ENCODE measurements around the gene ADCY3. TPM values are rescaled to one million over a fixed set of nuclear protein-coding genes. Genes with fewer than 3 reads are reported as not detected.

Gene ADCY3
- total RNA-seq, 4 donors from 2014 or later: 11.7 to 80.2 (median 22.6) TPM

DNA sequence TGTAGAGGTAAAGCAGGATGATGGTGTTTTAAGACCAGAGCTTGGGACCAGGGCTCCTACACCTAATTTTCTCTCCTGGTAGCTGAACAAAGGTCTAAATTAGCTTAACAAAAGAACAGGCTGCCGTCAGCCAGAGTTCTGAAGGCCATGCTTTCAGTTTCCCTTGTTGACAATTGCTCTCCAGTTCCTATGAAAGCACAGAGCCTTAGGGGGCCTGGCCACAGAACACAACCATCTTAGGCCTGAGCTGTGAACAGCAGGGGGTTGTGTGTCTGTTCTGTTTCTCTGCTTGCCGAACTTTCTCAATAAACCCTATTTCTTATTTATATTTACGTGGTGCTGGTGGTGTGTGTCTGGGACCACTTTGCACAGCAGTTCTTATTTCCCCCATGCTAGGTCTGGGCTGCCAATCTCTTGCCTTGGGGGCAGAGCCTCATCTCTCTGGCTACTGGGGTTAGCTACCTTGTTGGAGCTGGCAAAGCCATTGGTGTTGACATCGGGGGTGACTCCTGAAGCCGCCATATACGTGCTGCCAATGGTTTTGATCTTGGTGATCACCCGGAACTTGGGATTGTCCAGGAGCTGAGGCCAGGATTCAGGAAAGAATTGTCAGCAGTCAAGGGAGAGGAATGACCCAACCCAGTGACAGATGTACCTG lies 97.9 kb downstream of the ADCY3 start:
- WGBS, 2 donors (ENCODE audit: low coverage in 1 of 2): 91 to 100% methylated on average over 1 to 7 of the region's 7 CpGs
- no peak overlapping the region for H3K27ac ChIP-seq
- in situ Hi-C loops (cut with MboI; ENCODE audit: low pct_ligation_motif_present in 1 of 4, low pct_unique_long_range_greater_than_20kb in 1 of 4, low sequenced_read_pairs in 3 of 4): loop anchor here in 3 of 4 donors (5.0 to 10.0 kb wide), 2 partner anchors 407 to 415 kb away; no protein-coding TSS in a partner anchor
- intact Hi-C loops (cut with DNase I; ENCODE audit: low total_unique reads): no loop called here
- TF ChIP-seq CTCF (IDR thresholded peaks at IDR 0.05) (no peak), EP300 (IDR thresholded peaks at IDR 0.05; ENCODE audit: low read depth) (no peak), POLR2A (IDR thresholded peaks at IDR 0.05) (no peak), POLR2AphosphoS5 (IDR thresholded peaks at IDR 0.05) (no peak)
- peaks cover 0 to 8% (median 0%) of the 10 kb centered on the region in 4 donors for H3K36me3 ChIP-seq
- H3K4me3 ChIP-seq: no peak overlapping the region
- no peaks in the 10 kb centered on the region for H3K9me3 ChIP-seq
- no peak for DNase-seq
- H3K27me3 ChIP-seq: no peaks in the 10 kb centered on the region
- H3K4me1 ChIP-seq: peaks cover 0 to 2% (median 1%) of the 10 kb centered on the region in 4 donors

- Histone ChIP-seq H3K27ac (no peak overlapping the region), H3K4me3 (no peak overlapping the region), H3K9me3 (no peaks in the 10 kb centered on the region), H3K36me3 (peaks cover 0 to 8% (median 0%) of the 10 kb centered on the region in 4 donors), H3K27me3 (no peaks in the 10 kb centered on the region), H3K4me1 (no peaks in the 10 kb centered on the region)
- WGBS, 2 donors (ENCODE audit: low coverage in 1 of 2): 89% methylated on average over 14 of the region's 15 CpGs; no CpG with 5 or more reads in 1 of the 2 donors
- no peak for DNase-seq
- TF ChIP-seq EP300 (IDR thresholded peaks at IDR 0.05; ENCODE audit: low read depth): no peak
- no peak for TF ChIP-seq CTCF (IDR thresholded peaks at IDR 0.05)
- TF ChIP-seq POLR2AphosphoS5 (IDR thresholded peaks at IDR 0.05): no peak
- no peak for TF ChIP-seq POLR2A (IDR thresholded peaks at IDR 0.05)
- in situ Hi-C loops (cut with MboI; ENCODE audit: low pct_ligation_motif_present in 1 of 4, low pct_unique_long_range_greater_than_20kb in 1 of 4, low sequenced_read_pairs in 3 of 4) (loop anchor here in 3 of 4 donors (5.0 to 10.0 kb wide), 2 partner anchors 407 to 414 kb away; no protein-coding TSS in a partner anchor), intact Hi-C loops (cut with DNase I; ENCODE audit: low total_unique reads) (no loop called here)
Observed at GRCh38 chr2:24821433-24821891, 98.6 kb downstream of the ADCY3 start.

DNA sequence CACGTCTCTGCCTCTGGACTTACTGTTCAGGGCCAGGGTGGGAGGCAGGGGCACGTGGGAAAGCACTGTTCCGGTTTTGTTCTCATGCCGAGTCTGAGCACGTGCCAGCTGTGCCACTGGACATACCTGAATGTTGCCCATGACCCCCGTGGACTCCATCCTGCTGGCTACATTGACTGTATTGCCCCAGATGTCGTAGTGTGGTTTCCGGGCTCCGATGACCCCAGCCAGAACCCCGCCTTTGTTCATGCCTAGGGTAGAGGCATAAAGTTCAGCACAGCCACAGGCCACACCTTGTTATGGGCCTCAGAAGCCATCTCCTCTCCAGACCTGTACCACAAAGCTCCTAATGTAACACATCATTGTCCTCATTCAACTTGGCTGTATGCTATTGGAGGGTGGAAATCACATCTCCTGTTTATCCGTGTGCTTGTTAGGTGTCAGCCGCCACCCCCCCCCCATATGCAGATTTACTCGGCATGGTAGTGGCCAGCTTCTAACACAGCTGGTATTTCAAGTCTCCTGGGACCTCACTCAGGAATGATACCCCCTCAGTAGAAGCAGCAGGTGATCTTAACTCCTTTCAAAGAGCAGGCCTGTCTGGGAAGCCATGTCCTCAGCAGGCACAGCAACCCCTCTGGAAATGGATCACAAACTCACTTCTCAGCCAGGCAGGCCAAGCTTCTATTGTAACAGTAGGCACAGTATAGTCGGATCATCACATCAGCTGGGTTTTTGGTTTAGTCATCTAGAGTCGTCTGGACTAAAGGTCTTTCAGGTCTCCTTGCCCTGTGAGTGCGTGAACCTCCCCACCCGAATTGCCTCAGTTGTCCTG lies 99.2 kb downstream of the ADCY3 start:
- in situ Hi-C loops (cut with MboI; ENCODE audit: low pct_ligation_motif_present in 1 of 4, low pct_unique_long_range_greater_than_20kb in 1 of 4, low sequenced_read_pairs in 3 of 4): loop anchor here in 3 of 4 donors (5.0 to 10.0 kb wide), 2 partner anchors 406 to 414 kb away; no protein-coding TSS in a partner anchor
- intact Hi-C loops (cut with DNase I; ENCODE audit: low total_unique reads): no loop called here
- Histone ChIP-seq H3K27me3 (no peaks in the 10 kb centered on the region), H3K4me3 (no peak overlapping the region), H3K9me3 (no peaks in the 10 kb centered on the region), H3K4me1 (no peaks in the 10 kb centered on the region), H3K36me3 (peaks cover 0 to 8% (median 0%) of the 10 kb centered on the region in 4 donors), H3K27ac (no peak overlapping the region)
- no peak for TF ChIP-seq EP300 (IDR thresholded peaks at IDR 0.05; ENCODE audit: low read depth)
- TF ChIP-seq POLR2A (IDR thresholded peaks at IDR 0.05): no peak
- no peak for TF ChIP-seq POLR2AphosphoS5 (IDR thresholded peaks at IDR 0.05)
- no peak for TF ChIP-seq CTCF (IDR thresholded peaks at IDR 0.05)
- 86 to 87% methylated on average over 2 to 17 of the region's 17 CpGs for WGBS, 2 donors (ENCODE audit: low coverage in 1 of 2)
- DNase-seq: no peak

DNA sequence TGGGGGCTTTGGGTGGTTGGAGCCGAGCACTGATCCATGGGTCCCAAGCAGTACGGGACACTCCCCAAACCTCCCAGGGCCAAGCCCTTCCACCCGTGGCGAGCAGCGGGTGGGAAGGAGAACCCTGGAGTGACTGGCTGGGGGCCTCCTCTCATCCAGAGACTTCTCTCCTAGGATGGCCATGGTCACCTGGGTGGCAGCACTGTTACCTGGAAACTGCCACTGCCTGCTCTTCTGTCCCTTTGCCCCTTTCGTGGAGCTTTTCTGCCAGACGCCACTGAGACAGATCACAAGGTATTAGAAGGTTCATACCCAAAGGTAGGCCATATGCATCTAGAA lies 99.9 kb downstream of the ADCY3 start:
- TF ChIP-seq POLR2A (IDR thresholded peaks at IDR 0.05): no peak
- intact Hi-C loops (cut with DNase I; ENCODE audit: low total_unique reads) (no loop called here), in situ Hi-C loops (cut with MboI; ENCODE audit: low pct_ligation_motif_present in 1 of 4, low pct_unique_long_range_greater_than_20kb in 1 of 4, low sequenced_read_pairs in 3 of 4) (loop anchor here in 3 of 4 donors (5.0 to 10.0 kb wide), 2 partner anchors 405 to 413 kb away; no protein-coding TSS in a partner anchor)
- WGBS, 2 donors (ENCODE audit: low coverage in 1 of 2): 87% methylated on average over 7 of the region's 7 CpGs; no CpG with 5 or more reads in 1 of the 2 donors
- no peak for DNase-seq
- no peak overlapping the region for H3K4me3 ChIP-seq
- H3K9me3 ChIP-seq: no peaks in the 10 kb centered on the region
- H3K27ac ChIP-seq: no peak overlapping the region
- no peaks in the 10 kb centered on the region for H3K4me1 ChIP-seq
- no peaks in the 10 kb centered on the region for H3K27me3 ChIP-seq
- peaks cover 0 to 8% (median 0%) of the 10 kb centered on the region in 4 donors for H3K36me3 ChIP-seq
